GM23338 (cell line): ENCODE measurements around the gene PTGER4. TPM values are rescaled to one million over a fixed set of nuclear protein-coding genes. Genes with fewer than 3 reads are reported as not detected.

ENCODE experiments used
- ATAC-seq: fragments of 200-7000 bp; cut with Tn5 transposase; 3 replicates; pipeline ENCODE4 v1.9.1; 2020
- DNase-seq: peaks from one replicate; pipeline ENCODE4 v3.0.0-alpha.2; 2015; ENCODE audit warnings: low spot score
- H2AFZ ChIP-seq: fragments of 200-600 bp; sonication (generic); 2 replicates; pipeline ENCODE4 v1.8.0; 2016; ENCODE audit warnings: antibody characterized with exemption, mild to moderate bottlenecking, moderate library complexity
- H3F3A ChIP-seq: fragments of 200-600 bp; sonication (generic); replicated peaks from 2 replicates; pipeline ENCODE4 v1.8.0; 2017; ENCODE audit warnings: antibody characterized with exemption, mixed run types, low read depth
- H3K27ac ChIP-seq: fragments of 200-600 bp; sonication (generic); 2 replicates; pipeline ENCODE4 v1.6.1; 2016; ENCODE audit warnings: low read depth
- H3K27me3 ChIP-seq: fragments of 200-600 bp; sonication (generic); 2 replicates; pipeline ENCODE4 v1.8.0; 2016; ENCODE audit warnings: mild to moderate bottlenecking, mixed run types, moderate library complexity; ENCODE audit not compliant: insufficient read depth
- H3K36me3 ChIP-seq: fragments of 200-600 bp; sonication (generic); 2 replicates; pipeline ENCODE4 v1.8.0; 2016; ENCODE audit warnings: mild to moderate bottlenecking; ENCODE audit not compliant: insufficient read depth
- H3K4me1 ChIP-seq: fragments of 200-600 bp; sonication (generic); 2 replicates; pipeline ENCODE4 v1.8.0; 2016; ENCODE audit warnings: mild to moderate bottlenecking, moderate library complexity; ENCODE audit not compliant: insufficient read depth
- H3K4me2 ChIP-seq: fragments of 200-600 bp; sonication (generic); 2 replicates; pipeline ENCODE4 v1.7.1; 2017; ENCODE audit warnings: mixed run types
- H3K4me3 ChIP-seq: fragments of 200-600 bp; sonication (generic); 2 replicates; pipeline ENCODE4 v1.6.1; 2016; ENCODE audit warnings: mixed run types
- H3K79me2 ChIP-seq: fragments of 200-600 bp; sonication (generic); replicated peaks from 2 replicates; pipeline ENCODE4 v1.8.0; 2017; ENCODE audit warnings: mild to moderate bottlenecking; ENCODE audit not compliant: insufficient read depth
- H3K9me2 ChIP-seq: fragments of 200-600 bp; sonication (generic); 2 replicates; pipeline ENCODE4 v1.8.0; 2017; ENCODE audit not compliant: insufficient read depth
- H4K20me1 ChIP-seq: fragments of 200-600 bp; sonication (generic); replicated peaks from 2 replicates; pipeline ENCODE4 v1.8.0; 2017; ENCODE audit warnings: mild to moderate bottlenecking; ENCODE audit not compliant: insufficient read depth
- H3K27ac Mint-ChIP-seq: 2 replicates; pipeline ENCODE4 v1.8.0; 2020; ENCODE audit warnings: inconsistent platforms, mild to moderate bottlenecking, moderate library complexity, mixed read lengths
- H3K27me3 Mint-ChIP-seq: 3 replicates; pipeline ENCODE4 v1.8.0; 2022; ENCODE audit warnings: low read depth, mild to moderate bottlenecking, moderate library complexity, mixed read lengths, inconsistent platforms; ENCODE audit not compliant: insufficient read depth, poor library complexity
- H3K36me3 Mint-ChIP-seq: 3 replicates; pipeline ENCODE4 v1.8.0; 2021; ENCODE audit warnings: low read depth, mild to moderate bottlenecking, inconsistent platforms, moderate library complexity, mixed read lengths
- H3K4me1 Mint-ChIP-seq: 3 replicates; pipeline ENCODE4 v1.8.0; 2020; ENCODE audit warnings: mild to moderate bottlenecking, inconsistent platforms, mixed read lengths
- H3K4me3 Mint-ChIP-seq: 3 replicates; pipeline ENCODE4 v1.8.0; 2021; ENCODE audit warnings: moderate library complexity, mild to moderate bottlenecking, inconsistent platforms, mixed read lengths
- H3K9me3 Mint-ChIP-seq: 3 replicates; pipeline ENCODE4 v1.8.0; 2020; ENCODE audit warnings: moderate library complexity, mild to moderate bottlenecking, inconsistent platforms, mixed read lengths
- CREB1 ChIP-seq: fragments of 250-450 bp; sonication (Bioruptor Pico); IDR thresholded peaks from 2 replicates; pipeline ENCODE4 v1.5.0; 2020; ENCODE audit warnings: low read depth, mild to moderate bottlenecking, moderate library complexity
- EZH2 ChIP-seq: fragments of 200-600 bp; sonication (generic); IDR thresholded peaks from one replicate; pipeline ENCODE4 v1.8.0; 2017; ENCODE audit warnings: antibody characterized with exemption, mild to moderate bottlenecking, low read depth; ENCODE audit not compliant: unreplicated experiment
- EZH2phosphoT487 ChIP-seq: fragments of 200-600 bp; sonication (generic); IDR thresholded peaks from one replicate; pipeline ENCODE4 v1.8.1; 2018; ENCODE audit warnings: antibody characterized with exemption; ENCODE audit not compliant: unreplicated experiment
- JUNB ChIP-seq: IDR thresholded peaks from one replicate; pipeline ENCODE4 v1.6.1; 2016; ENCODE audit warnings: antibody characterized with exemption; ENCODE audit not compliant: unreplicated experiment
- NANOG ChIP-seq: IDR thresholded peaks from 2 replicates; pipeline ENCODE4 v1.6.1; 2016; ENCODE audit warnings: antibody characterized with exemption, borderline replicate concordance
- POLR2AphosphoS5 ChIP-seq: IDR thresholded peaks from 2 replicates; pipeline ENCODE4 v1.6.1; 2016; ENCODE audit warnings: antibody characterized with exemption, low read depth
- STAT1 ChIP-seq: IDR thresholded peaks from one replicate; pipeline ENCODE4 v1.6.1; 2016; ENCODE audit warnings: antibody characterized with exemption; ENCODE audit not compliant: unreplicated experiment
- ZNF114 ChIP-seq: fragments of 250-450 bp; sonication (Bioruptor Pico); IDR thresholded peaks from 2 replicates; pipeline ENCODE4 v1.5.0; 2020; ENCODE audit warnings: mild to moderate bottlenecking, moderate library complexity
- ZNF331 ChIP-seq: fragments of 250-450 bp; sonication (Bioruptor Pico); IDR thresholded peaks from 2 replicates; pipeline ENCODE4 v1.5.0; 2020; ENCODE audit warnings: low read depth, mild to moderate bottlenecking, moderate library complexity
- polyA plus RNA-seq: library from polyadenylated mRNA; unstranded; fragments of >200 nt; fragmentation: Nextera tagmentation; extraction: Ambion mirVana; gene quantifications from 2 replicates; pipeline ENCODE4 v1.2.1, GENCODE V29; 2016
- total RNA-seq: library from RNA; depleted of rRNA; stranded (reverse); fragments of >200 nt; shearing (Covaris generic); gene quantifications from 2 replicates; pipeline ENCODE4 v1.2.3, GENCODE V29; 2014
- TF ChIP-seq, protein P1 (sequence below), 2 experiments: fragments of 200-600 bp in 1 of 2; sonication (generic) in 1 of 2; conservative IDR thresholded peaks; 2 replicates each; pipeline versions ENCODE4 v1.5.1 to v1.6.1; 2016 to 2017; ENCODE audit warnings: antibody characterized with exemption in 2 of 2, low read depth in 2 of 2, mild to moderate bottlenecking in 2 of 2, moderate library complexity in 1 of 2
- TF ChIP-seq, protein P2 (sequence below): IDR thresholded peaks from one replicate; pipeline ENCODE4 v1.6.1; 2018; ENCODE audit warnings: antibody characterized with exemption; ENCODE audit not compliant: unreplicated experiment
- TF ChIP-seq, protein P3 (sequence below): fragments of 250-450 bp; sonication (Bioruptor Pico); IDR thresholded peaks from 2 replicates; pipeline ENCODE4 v1.5.0; 2020; ENCODE audit warnings: mild to moderate bottlenecking, moderate library complexity
- TF ChIP-seq, protein P4 (sequence below): IDR thresholded peaks from 2 replicates; pipeline ENCODE4 v1.6.1; 2016; ENCODE audit warnings: antibody characterized with exemption

The PTGER4 gene
- total and polyA plus RNA-seq, 2 experiments from 2014 or later: 0.82 to 4.4 TPM

DNA sequence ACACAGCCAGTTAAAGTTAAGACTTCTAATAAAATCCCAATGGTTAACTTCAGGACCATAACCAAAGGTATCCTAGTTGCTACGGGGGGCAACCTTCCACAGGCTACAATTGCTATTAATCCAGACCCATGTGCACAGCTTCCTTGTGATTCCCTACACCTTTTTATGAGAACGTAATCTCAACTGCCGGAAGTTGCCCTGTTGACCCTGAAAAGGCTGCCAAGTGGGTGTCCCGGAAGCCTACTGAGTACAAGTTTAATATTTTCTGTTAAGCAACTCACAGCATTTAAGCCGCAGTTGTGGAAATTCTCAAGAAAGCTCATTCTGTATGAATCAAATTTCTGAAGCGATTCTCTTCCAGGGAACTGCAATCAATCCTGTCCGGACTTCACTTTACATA lies 48.5 kb upstream of the PTGER4 start:
- DNase-seq: no peak
- Histone ChIP-seq H3K4me3 (no peak overlapping the region), H3F3A (no peaks in the 10 kb centered on the region), H3K4me2 (no peak overlapping the region), H4K20me1 (no peaks in the 10 kb centered on the region), H3K4me1 (no peaks in the 10 kb centered on the region), H3K9me2 (no peaks in the 10 kb centered on the region), H3K36me3 (no peaks in the 10 kb centered on the region), H2AFZ (no peak overlapping the region), H3K27me3 (no peaks in the 10 kb centered on the region), H3K79me2 (no peaks in the 10 kb centered on the region), H3K27ac (no peak overlapping the region)
- Mint-ChIP-seq H3K27me3 (no peaks in the 10 kb centered on the region), H3K27ac (no peak overlapping the region), H3K36me3 (no peaks in the 10 kb centered on the region), H3K9me3 (peaks cover 1% of the 10 kb centered on the region; the same call in 2 of the 3 replicates), H3K4me3 (no peak overlapping the region), H3K4me1 (no peaks in the 10 kb centered on the region)
- TF ChIP-seq POLR2AphosphoS5 (no peak), ZNF331 (CRISPR knock-in tag) (no peak), JUNB (no peak), ZNF114 (CRISPR knock-in tag) (no peak), EZH2phosphoT487 (no peak), STAT1 (no peak), EZH2 (no peak), CREB1 (CRISPR knock-in tag) (no peak), NANOG (no peak)
- TF ChIP-seq, protein P1, sequence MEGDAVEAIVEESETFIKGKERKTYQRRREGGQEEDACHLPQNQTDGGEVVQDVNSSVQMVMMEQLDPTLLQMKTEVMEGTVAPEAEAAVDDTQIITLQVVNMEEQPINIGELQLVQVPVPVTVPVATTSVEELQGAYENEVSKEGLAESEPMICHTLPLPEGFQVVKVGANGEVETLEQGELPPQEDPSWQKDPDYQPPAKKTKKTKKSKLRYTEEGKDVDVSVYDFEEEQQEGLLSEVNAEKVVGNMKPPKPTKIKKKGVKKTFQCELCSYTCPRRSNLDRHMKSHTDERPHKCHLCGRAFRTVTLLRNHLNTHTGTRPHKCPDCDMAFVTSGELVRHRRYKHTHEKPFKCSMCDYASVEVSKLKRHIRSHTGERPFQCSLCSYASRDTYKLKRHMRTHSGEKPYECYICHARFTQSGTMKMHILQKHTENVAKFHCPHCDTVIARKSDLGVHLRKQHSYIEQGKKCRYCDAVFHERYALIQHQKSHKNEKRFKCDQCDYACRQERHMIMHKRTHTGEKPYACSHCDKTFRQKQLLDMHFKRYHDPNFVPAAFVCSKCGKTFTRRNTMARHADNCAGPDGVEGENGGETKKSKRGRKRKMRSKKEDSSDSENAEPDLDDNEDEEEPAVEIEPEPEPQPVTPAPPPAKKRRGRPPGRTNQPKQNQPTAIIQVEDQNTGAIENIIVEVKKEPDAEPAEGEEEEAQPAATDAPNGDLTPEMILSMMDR (conservative IDR thresholded peaks at IDR 0.05; ENCODE audit: low read depth in 2 of 2): no peak
- TF ChIP-seq, protein P2, sequence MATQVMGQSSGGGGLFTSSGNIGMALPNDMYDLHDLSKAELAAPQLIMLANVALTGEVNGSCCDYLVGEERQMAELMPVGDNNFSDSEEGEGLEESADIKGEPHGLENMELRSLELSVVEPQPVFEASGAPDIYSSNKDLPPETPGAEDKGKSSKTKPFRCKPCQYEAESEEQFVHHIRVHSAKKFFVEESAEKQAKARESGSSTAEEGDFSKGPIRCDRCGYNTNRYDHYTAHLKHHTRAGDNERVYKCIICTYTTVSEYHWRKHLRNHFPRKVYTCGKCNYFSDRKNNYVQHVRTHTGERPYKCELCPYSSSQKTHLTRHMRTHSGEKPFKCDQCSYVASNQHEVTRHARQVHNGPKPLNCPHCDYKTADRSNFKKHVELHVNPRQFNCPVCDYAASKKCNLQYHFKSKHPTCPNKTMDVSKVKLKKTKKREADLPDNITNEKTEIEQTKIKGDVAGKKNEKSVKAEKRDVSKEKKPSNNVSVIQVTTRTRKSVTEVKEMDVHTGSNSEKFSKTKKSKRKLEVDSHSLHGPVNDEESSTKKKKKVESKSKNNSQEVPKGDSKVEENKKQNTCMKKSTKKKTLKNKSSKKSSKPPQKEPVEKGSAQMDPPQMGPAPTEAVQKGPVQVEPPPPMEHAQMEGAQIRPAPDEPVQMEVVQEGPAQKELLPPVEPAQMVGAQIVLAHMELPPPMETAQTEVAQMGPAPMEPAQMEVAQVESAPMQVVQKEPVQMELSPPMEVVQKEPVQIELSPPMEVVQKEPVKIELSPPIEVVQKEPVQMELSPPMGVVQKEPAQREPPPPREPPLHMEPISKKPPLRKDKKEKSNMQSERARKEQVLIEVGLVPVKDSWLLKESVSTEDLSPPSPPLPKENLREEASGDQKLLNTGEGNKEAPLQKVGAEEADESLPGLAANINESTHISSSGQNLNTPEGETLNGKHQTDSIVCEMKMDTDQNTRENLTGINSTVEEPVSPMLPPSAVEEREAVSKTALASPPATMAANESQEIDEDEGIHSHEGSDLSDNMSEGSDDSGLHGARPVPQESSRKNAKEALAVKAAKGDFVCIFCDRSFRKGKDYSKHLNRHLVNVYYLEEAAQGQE: no peak
- TF ChIP-seq, protein P3, sequence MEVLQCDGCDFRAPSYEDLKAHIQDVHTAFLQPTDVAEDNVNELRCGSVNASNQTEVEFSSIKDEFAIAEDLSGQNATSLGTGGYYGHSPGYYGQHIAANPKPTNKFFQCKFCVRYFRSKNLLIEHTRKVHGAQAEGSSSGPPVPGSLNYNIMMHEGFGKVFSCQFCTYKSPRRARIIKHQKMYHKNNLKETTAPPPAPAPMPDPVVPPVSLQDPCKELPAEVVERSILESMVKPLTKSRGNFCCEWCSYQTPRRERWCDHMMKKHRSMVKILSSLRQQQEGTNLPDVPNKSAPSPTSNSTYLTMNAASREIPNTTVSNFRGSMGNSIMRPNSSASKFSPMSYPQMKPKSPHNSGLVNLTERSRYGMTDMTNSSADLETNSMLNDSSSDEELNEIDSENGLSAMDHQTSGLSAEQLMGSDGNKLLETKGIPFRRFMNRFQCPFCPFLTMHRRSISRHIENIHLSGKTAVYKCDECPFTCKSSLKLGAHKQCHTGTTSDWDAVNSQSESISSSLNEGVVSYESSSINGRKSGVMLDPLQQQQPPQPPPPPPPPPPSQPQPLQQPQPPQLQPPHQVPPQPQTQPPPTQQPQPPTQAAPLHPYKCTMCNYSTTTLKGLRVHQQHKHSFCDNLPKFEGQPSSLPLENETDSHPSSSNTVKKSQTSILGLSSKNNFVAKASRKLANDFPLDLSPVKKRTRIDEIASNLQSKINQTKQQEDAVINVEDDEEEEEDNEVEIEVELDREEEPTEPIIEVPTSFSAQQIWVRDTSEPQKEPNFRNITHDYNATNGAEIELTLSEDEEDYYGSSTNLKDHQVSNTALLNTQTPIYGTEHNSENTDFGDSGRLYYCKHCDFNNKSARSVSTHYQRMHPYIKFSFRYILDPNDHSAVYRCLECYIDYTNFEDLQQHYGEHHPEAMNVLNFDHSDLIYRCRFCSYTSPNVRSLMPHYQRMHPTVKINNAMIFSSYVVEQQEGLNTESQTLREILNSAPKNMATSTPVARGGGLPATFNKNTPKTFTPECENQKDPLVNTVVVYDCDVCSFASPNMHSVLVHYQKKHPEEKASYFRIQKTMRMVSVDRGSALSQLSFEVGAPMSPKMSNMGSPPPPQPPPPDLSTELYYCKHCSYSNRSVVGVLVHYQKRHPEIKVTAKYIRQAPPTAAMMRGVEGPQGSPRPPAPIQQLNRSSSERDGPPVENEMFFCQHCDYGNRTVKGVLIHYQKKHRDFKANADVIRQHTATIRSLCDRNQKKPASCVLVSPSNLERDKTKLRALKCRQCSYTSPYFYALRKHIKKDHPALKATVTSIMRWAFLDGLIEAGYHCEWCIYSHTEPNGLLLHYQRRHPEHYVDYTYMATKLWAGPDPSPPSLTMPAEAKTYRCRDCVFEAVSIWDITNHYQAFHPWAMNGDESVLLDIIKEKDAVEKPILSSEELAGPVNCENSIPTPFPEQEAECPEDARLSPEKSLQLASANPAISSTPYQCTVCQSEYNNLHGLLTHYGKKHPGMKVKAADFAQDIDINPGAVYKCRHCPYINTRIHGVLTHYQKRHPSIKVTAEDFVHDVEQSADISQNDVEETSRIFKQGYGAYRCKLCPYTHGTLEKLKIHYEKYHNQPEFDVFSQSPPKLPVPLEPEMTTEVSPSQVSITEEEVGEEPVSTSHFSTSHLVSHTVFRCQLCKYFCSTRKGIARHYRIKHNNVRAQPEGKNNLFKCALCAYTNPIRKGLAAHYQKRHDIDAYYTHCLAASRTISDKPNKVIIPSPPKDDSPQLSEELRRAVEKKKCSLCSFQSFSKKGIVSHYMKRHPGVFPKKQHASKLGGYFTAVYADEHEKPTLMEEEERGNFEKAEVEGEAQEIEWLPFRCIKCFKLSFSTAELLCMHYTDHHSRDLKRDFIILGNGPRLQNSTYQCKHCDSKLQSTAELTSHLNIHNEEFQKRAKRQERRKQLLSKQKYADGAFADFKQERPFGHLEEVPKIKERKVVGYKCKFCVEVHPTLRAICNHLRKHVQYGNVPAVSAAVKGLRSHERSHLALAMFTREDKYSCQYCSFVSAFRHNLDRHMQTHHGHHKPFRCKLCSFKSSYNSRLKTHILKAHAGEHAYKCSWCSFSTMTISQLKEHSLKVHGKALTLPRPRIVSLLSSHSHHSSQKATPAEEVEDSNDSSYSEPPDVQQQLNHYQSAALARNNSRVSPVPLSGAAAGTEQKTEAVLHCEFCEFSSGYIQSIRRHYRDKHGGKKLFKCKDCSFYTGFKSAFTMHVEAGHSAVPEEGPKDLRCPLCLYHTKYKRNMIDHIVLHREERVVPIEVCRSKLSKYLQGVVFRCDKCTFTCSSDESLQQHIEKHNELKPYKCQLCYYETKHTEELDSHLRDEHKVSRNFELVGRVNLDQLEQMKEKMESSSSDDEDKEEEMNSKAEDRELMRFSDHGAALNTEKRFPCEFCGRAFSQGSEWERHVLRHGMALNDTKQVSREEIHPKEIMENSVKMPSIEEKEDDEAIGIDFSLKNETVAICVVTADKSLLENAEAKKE (CRISPR knock-in tag): no peak
- TF ChIP-seq, protein P4, sequence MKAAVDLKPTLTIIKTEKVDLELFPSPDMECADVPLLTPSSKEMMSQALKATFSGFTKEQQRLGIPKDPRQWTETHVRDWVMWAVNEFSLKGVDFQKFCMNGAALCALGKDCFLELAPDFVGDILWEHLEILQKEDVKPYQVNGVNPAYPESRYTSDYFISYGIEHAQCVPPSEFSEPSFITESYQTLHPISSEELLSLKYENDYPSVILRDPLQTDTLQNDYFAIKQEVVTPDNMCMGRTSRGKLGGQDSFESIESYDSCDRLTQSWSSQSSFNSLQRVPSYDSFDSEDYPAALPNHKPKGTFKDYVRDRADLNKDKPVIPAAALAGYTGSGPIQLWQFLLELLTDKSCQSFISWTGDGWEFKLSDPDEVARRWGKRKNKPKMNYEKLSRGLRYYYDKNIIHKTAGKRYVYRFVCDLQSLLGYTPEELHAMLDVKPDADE: no peak
- no peak for ATAC-seq
